Caco-2 (cell line): Measurements from ENCODE around the gene RASIP1. TPM values are rescaled to one million over a fixed set of nuclear protein-coding genes. Genes with fewer than 3 reads are reported as not detected.

ENCODE experiments used
- BruUV-seq: library from RNA; stranded (reverse); fragments of 400-500 nt; replicated peaks from 2 replicates; lab custom pipeline; 2021; lab: Mats Ljungman, UMichigan
- CTCF ChIA-PET: fragments of 300-600 bp; sonication (Branson Sonifier 250); formaldehyde crosslinking; loops from one replicate; lab custom pipeline; 2022; ENCODE audit warnings: antibody characterized with exemption; lab: Charles Lee
- POLR2A ChIA-PET: fragments of 300-600 bp; sonication (Branson Sonifier 250); formaldehyde crosslinking; loops from one replicate; lab custom pipeline; 2022; ENCODE audit warnings: antibody characterized with exemption; lab: Charles Lee
- DNase-seq, 2 experiments: peaks; one replicate each; pipeline versions ENCODE4 v3.0.0 to v3.0.0-alpha.2; 2020 to 2022
- H3K27me3 ChIP-seq: replicated peaks from 2 replicates; pipeline ENCODE4 v1.6.0; 2011; ENCODE audit warnings: low read length; ENCODE audit not compliant: control insufficient read depth, insufficient read depth
- H3K36me3 ChIP-seq: 2 replicates; pipeline ENCODE4 v1.5.1; 2011; ENCODE audit warnings: low read length; ENCODE audit not compliant: control insufficient read depth, insufficient read depth
- H3K4me1 ChIP-seq: fragments of 250-450 bp; sonication (Bioruptor Pico); 2 replicates; pipeline ENCODE4 v1.5.1; 2020; ENCODE audit warnings: mild to moderate bottlenecking
- H3K4me3 ChIP-seq: 2 replicates; pipeline ENCODE4 v1.5.1; 2011; ENCODE audit warnings: low read depth, mild to moderate bottlenecking, control low read depth, low read length
- H3K9me3 ChIP-seq: fragments of 250-450 bp; sonication (Bioruptor Pico); 2 replicates; pipeline ENCODE4 v1.5.1; 2020; ENCODE audit warnings: mild to moderate bottlenecking, moderate library complexity
- H3K27ac Mint-ChIP-seq: one replicate; pipeline ENCODE4 v1.8.0; 2022; ENCODE audit warnings: mixed read lengths; ENCODE audit not compliant: unreplicated experiment
- H3K27me3 Mint-ChIP-seq: one replicate; pipeline ENCODE4 v1.8.0; 2022; ENCODE audit warnings: mixed read lengths; ENCODE audit not compliant: insufficient read depth, unreplicated experiment
- H3K36me3 Mint-ChIP-seq: one replicate; pipeline ENCODE4 v1.8.0; 2022; ENCODE audit warnings: mild to moderate bottlenecking, mixed read lengths; ENCODE audit not compliant: insufficient read depth, unreplicated experiment
- H3K4me1 Mint-ChIP-seq: one replicate; pipeline ENCODE4 v1.8.0; 2022; ENCODE audit warnings: low read depth, mixed read lengths; ENCODE audit not compliant: unreplicated experiment
- H3K4me3 Mint-ChIP-seq: one replicate; pipeline ENCODE4 v1.8.0; 2022; ENCODE audit warnings: mild to moderate bottlenecking, moderate library complexity, mixed read lengths; ENCODE audit not compliant: unreplicated experiment
- H3K9me3 Mint-ChIP-seq: one replicate; pipeline ENCODE4 v1.8.0; 2022; ENCODE audit warnings: mixed read lengths; ENCODE audit not compliant: unreplicated experiment
- CTCF ChIP-seq, 2 experiments: fragments of 200-600 bp in 1 of 2; IDR thresholded peaks; 1 replicate in 1 of 2; 2 replicates in 1 of 2; pipeline versions ENCODE4 v1.5.1 to v1.8.0; 2011 to 2022; ENCODE audit warnings: antibody characterized with exemption in 1 of 2, control low read depth in 1 of 2, inconsistent platforms in 1 of 2, low read depth in 1 of 2, low read length in 1 of 2, mild to moderate bottlenecking in 1 of 2, moderate library complexity in 1 of 2; ENCODE audit not compliant: insufficient read depth in 1 of 2, severe bottlenecking in 1 of 2, unreplicated experiment in 1 of 2
- intact Hi-C: fragments of 100-400 bp; cut with micrococcal nuclease; formaldehyde crosslinking; loops from one replicate; pipeline ENCODE4 v1.10.0; 2022; ENCODE audit not compliant: unreplicated experiment
- total RNA-seq: library from RNA; stranded (reverse); gene quantifications from 2 replicates; pipeline ENCODE4 v1.2.3, GENCODE V29; 2022

Gene RASIP1
- total RNA-seq, 1 experiment from 2014 or later: 5.9 TPM

DNA sequence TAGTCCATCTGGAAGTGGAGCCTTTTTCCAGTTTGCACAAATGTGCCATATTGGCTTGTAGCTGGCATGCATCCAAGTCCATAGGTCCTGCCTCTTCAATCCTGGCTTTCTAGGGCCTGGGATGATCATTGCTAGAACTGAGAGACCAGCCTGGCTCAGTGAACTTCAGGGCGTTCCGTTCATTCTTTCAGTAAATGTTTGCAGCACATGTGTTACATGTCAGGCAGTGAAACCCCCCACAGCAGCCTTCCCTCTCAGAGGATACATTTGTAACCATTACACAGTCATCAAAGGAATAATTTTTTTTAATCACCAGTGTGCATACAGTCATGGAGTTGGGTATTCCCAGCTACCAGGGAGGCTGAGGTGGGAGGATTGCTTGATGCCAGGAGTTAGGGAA, 35.0 kb downstream of the RASIP1 start:
- POLR2A ChIA-PET: interaction anchor here (0.7 kb wide), 1 partner anchor 10 kb away, joined by 10 read pairs; the partner anchor contains the start of gene FUT2
- intact Hi-C loops: no loop called here
- H3K36me3 Mint-ChIP-seq: peaks cover 31% of the 10 kb centered on the region

DNA sequence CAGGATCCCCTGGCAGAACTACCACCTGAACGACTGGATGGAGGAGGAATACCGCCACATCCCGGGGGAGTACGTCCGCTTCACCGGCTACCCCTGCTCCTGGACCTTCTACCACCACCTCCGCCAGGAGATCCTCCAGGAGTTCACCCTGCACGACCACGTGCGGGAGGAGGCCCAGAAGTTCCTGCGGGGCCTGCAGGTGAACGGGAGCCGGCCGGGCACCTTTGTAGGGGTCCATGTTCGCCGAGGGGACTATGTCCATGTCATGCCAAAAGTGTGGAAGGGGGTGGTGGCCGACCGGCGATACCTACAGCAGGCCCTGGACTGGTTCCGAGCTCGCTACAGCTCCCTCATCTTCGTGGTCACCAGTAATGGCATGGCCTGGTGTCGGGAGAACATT, 37.1 kb downstream of the RASIP1 start:
- CTCF ChIA-PET: no interaction called here
- BruUV-seq: no TSS peak
- Mint-ChIP-seq H3K9me3 (no peaks in the 10 kb centered on the region), H3K27ac (peak overlapping the region; percentile 30), H3K27me3 (no peaks in the 10 kb centered on the region), H3K4me3 (no peak overlapping the region), H3K36me3 (peaks cover 26% of the 10 kb centered on the region), H3K4me1 (no peaks in the 10 kb centered on the region)
- H3K27me3 ChIP-seq: no peaks in the 10 kb centered on the region
- no peak for DNase-seq
- no peak for TF ChIP-seq CTCF (IDR thresholded peaks at IDR 0.05; ENCODE audit: insufficient read depth in 1 of 2, low read depth in 1 of 2, low read length in 1 of 2, severe bottlenecking in 1 of 2, unreplicated experiment in 1 of 2)
- H3K36me3 ChIP-seq: no peaks in the 10 kb centered on the region
- POLR2A ChIA-PET: no interaction called here
- intact Hi-C loops: no loop called here
- no peaks in the 10 kb centered on the region for H3K9me3 ChIP-seq
- H3K4me3 ChIP-seq: no peak overlapping the region
- H3K4me1 ChIP-seq: no peaks in the 10 kb centered on the region

More for the DNA sequence above, 35.0 kb downstream of the RASIP1 start:
- H3K27me3 Mint-ChIP-seq: no peaks in the 10 kb centered on the region
- CTCF ChIA-PET: interaction anchor here (0.7 kb wide), 1 partner anchor 122 kb away, joined by 3 read pairs; no protein-coding TSS in a partner anchor
- no peak overlapping the region for H3K27ac Mint-ChIP-seq
- H3K9me3 ChIP-seq: peaks cover 3% of the 10 kb centered on the region; the same call in 1 of the 2 replicates
- H3K4me1 Mint-ChIP-seq: no peaks in the 10 kb centered on the region
- no peak overlapping the region for H3K4me3 ChIP-seq
- no peak overlapping the region for H3K4me3 Mint-ChIP-seq
- no peaks in the 10 kb centered on the region for H3K36me3 ChIP-seq
- no peak for TF ChIP-seq CTCF (IDR thresholded peaks at IDR 0.05; ENCODE audit: insufficient read depth in 1 of 2, low read depth in 1 of 2, low read length in 1 of 2, severe bottlenecking in 1 of 2, unreplicated experiment in 1 of 2)
- no peaks in the 10 kb centered on the region for H3K4me1 ChIP-seq
- BruUV-seq: no TSS peak
- H3K27me3 ChIP-seq: no peaks in the 10 kb centered on the region
- DNase-seq: no peak
- no peaks in the 10 kb centered on the region for H3K9me3 Mint-ChIP-seq

DNA sequence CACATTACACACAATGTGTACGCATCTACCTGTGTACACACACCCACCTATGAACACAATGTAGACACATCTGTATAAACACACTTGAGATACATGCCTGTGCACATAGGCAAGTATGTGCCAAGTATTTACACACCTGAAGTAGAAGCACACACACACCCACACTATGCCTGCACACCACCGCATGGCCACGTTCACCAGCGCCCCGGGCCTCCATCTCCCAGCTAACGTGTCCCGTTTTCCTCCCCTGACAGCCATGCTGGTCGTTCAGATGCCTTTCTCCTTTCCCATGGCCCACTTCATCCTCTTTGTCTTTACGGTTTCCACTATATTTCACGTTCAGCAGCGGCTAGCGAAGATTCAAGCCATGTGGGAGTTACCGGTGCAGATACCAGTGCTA, 37.7 kb downstream of the RASIP1 start:
- no peak overlapping the region for H3K4me3 Mint-ChIP-seq
- no peaks in the 10 kb centered on the region for H3K4me1 Mint-ChIP-seq
- peaks cover 25% of the 10 kb centered on the region for H3K36me3 Mint-ChIP-seq
- no peaks in the 10 kb centered on the region for H3K36me3 ChIP-seq
- DNase-seq: no peak
- H3K4me3 ChIP-seq: no peak overlapping the region
- CTCF ChIA-PET: no interaction called here
- H3K9me3 Mint-ChIP-seq: no peaks in the 10 kb centered on the region
- intact Hi-C loops: no loop called here
- no peaks in the 10 kb centered on the region for H3K9me3 ChIP-seq
- no peaks in the 10 kb centered on the region for H3K27me3 ChIP-seq
- H3K4me1 ChIP-seq: no peaks in the 10 kb centered on the region
- BruUV-seq: no TSS peak
- H3K27me3 Mint-ChIP-seq: no peaks in the 10 kb centered on the region
- POLR2A ChIA-PET: no interaction called here
- peak overlapping the region; percentile 30 for H3K27ac Mint-ChIP-seq
- no peak for TF ChIP-seq CTCF (IDR thresholded peaks at IDR 0.05; ENCODE audit: insufficient read depth in 1 of 2, low read depth in 1 of 2, low read length in 1 of 2, severe bottlenecking in 1 of 2, unreplicated experiment in 1 of 2)
